Muscle layer of duodenum (tissue), 2 donors: ENCODE measurements around the gene ADGRF3.
"Not testable (repeated sequence)": the region's sequence is repeated elsewhere in the genome, so short reads cannot be mapped to it uniquely, and the experiment has no call there.

Experiments
- H3K27ac ChIP-seq: one replicate; pipeline ENCODE4 v1.7.0; 2013; ENCODE audit warnings: mild to moderate bottlenecking, low read length
- H3K27me3 ChIP-seq: one replicate; pipeline ENCODE4 v1.7.0; 2013; ENCODE audit warnings: low read depth, mild to moderate bottlenecking, control low read depth, low read length
- H3K36me3 ChIP-seq, 2 donors: one replicate each; pipeline ENCODE4 v1.7.0; 2013; ENCODE audit warnings: low read length in 2 of 2, control low read depth in 1 of 2, mild to moderate bottlenecking in 1 of 2; ENCODE audit not compliant: insufficient read depth in 2 of 2, control insufficient read depth in 1 of 2
- H3K4me1 ChIP-seq, 2 donors: one replicate each; pipeline ENCODE4 v1.7.0; 2013; ENCODE audit warnings: low read length in 2 of 2, mild to moderate bottlenecking in 2 of 2, control low read depth in 1 of 2, moderate library complexity in 1 of 2; ENCODE audit not compliant: insufficient read depth in 2 of 2, control insufficient read depth in 1 of 2
- H3K4me3 ChIP-seq, 2 donors: one replicate each; pipeline ENCODE4 v1.7.0; 2013; ENCODE audit warnings: low read length in 2 of 2, low read depth in 1 of 2, mild to moderate bottlenecking in 1 of 2
- H3K9me3 ChIP-seq, 2 donors: one replicate each; pipeline ENCODE4 v1.7.0; 2013; ENCODE audit warnings: low read length in 2 of 2, control low read depth in 1 of 2, mild to moderate bottlenecking in 1 of 2; ENCODE audit not compliant: control insufficient read depth in 1 of 2
- donor health status: healthy.

The ADGRF3 gene

DNA sequence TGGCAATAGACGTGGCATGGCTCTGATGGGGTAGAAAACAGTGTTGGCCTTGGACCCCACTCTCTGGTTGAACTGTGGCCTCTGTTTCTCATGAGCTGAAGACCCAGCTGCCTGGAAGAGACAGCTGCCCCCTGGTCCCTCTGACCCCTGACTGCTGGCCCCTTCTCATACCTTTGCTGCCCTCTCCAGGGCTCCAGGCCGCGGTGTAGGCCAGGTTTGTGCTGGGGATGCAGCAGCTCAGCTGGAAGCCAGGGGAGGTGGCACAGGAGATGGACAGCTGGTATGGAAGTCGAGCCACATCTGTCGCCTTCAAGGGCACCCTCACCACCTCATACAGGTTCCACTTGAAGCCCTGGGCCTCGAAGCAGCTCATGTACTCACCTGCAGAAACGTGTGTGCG lies 32.3 kb downstream of the ADGRF3 start:
- Histone ChIP-seq H3K9me3 (no peaks in the 10 kb centered on the region), H3K4me1 (no peaks in the 10 kb centered on the region), H3K27me3 (no peaks in the 10 kb centered on the region), H3K27ac (no peak overlapping the region), H3K36me3 (no peaks in the 10 kb centered on the region), H3K4me3 (no peak overlapping the region)

DNA sequence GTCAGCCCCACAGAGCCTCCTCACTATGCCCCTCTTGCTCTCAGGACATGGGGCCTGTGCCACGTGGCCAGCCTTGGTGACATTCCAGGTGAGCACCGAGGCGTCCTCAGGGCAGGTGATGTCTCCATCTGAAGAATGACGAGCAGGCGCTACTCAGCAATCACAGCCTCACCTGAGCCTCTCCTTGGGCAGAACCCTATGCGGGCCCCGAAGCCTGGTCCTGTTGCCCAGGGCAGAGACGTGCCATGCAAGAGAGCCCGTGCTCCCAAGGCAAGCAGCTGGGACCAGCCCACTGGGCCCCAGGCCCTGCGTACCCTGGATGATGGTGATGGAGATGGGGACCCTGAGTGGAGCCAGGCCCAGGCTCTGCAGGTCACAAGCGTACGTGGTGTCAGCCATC lies 33.1 kb downstream of the ADGRF3 start:
- no peak overlapping the region for H3K27ac ChIP-seq
- H3K27me3 ChIP-seq: no peaks in the 10 kb centered on the region
- no peaks in the 10 kb centered on the region for H3K36me3 ChIP-seq
- H3K4me3 ChIP-seq: no peak overlapping the region
- no peaks in the 10 kb centered on the region for H3K9me3 ChIP-seq
- no peaks in the 10 kb centered on the region for H3K4me1 ChIP-seq

DNA sequence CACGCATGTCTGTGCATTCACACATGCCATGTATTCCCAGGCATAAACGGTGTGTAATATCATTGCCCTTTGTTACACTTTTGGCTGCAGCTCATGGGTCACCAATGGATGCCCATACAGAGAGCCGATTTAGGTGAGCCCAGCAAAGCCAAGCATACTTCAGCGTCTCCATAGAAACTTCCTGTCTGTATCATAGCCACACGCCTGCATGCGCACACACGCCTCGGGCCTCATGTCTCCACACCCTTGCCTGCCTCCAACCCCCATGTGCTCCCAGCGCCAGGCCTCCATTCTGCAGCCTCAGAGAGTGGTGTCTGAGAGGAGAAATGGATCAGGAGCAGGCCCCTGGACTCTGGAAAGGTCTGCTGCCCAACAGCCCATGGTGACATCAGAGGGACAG lies 34.1 kb downstream of the ADGRF3 start:
- H3K4me3 ChIP-seq: no peak overlapping the region
- no peaks in the 10 kb centered on the region for H3K27me3 ChIP-seq
- H3K27ac ChIP-seq: no peak overlapping the region
- no peaks in the 10 kb centered on the region for H3K36me3 ChIP-seq
- H3K9me3 ChIP-seq: no peaks in the 10 kb centered on the region
- no peaks in the 10 kb centered on the region for H3K4me1 ChIP-seq

DNA sequence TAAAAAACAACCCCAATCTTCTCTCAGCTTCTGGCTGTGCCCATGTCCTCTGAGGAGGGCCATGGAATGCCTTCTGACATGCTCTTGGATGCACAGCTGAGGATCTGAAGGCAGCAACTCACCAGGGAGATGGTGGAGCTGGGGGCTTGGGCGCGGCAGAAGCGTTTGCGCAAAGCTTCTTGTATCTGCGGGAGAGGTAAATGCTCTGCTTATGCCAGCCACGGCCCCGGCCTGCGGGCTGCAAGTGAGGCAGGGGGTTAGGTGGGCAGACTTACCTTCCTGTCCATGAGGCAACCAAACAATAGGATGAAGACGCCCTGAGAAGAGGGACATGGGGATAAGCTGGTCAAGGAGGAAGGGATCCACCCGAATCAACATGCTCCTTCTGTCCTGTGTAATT lies 36.7 kb downstream of the ADGRF3 start:
- Histone ChIP-seq H3K36me3 (no peaks in the 10 kb centered on the region), H3K27ac (no peak overlapping the region), H3K27me3 (no peaks in the 10 kb centered on the region), H3K4me1 (no peaks in the 10 kb centered on the region), H3K4me3 (no peak overlapping the region), H3K9me3 (no peaks in the 10 kb centered on the region)

DNA sequence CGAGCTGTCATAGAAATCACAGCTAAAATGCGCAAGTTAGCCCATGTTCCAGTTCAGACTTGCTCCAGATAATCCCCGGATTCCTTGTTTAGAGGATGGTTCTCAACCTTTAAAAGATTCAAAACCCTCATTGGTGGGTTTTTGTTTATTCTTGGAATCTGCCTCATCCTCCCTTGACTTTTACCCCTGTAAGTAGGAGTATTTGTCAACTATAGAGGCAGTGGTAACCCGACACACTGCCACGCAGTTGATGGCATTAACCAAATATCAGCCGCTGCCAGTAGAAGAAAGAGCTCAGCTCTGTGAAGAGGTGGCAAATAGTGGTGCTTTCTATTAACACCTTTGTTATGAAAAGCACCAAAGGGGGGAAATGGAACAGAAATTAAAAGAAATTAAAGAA lies 41.0 kb downstream of the ADGRF3 start:
- peaks cover 0 to 6% of the 10 kb centered on the region in 2 donors for H3K36me3 ChIP-seq
- H3K27me3 ChIP-seq: no peaks in the 10 kb centered on the region
- no peak overlapping the region for H3K27ac ChIP-seq
- peaks cover 0 to 6% of the 10 kb centered on the region in 2 donors for H3K4me1 ChIP-seq
- no peaks in the 10 kb centered on the region for H3K9me3 ChIP-seq
- no peak overlapping the region for H3K4me3 ChIP-seq

DNA sequence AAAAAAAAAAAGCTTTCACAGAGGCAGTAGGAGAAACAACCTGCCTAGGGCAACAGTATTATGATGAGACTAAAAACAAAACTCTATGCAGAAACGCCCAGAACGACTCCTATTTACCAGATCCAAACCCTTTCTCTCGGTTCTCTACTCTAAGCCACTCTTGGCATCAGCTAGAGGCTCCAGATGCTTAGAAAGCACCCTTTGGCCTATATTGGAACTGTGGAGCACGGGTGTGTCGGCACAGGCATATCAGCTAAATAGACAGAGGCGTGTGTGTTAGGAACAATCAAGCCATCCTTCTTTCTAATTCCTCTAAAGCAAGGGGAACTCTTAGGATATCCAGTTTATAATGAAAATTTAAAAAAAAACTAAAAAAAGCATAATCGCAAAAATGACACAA lies 41.5 kb downstream of the ADGRF3 start:
- not testable (repeated sequence) for H3K36me3 ChIP-seq, H3K9me3 ChIP-seq, H3K4me3 ChIP-seq, H3K27ac ChIP-seq, H3K27me3 ChIP-seq
- peaks cover 0 to 10% of the 10 kb centered on the region in 2 donors for H3K4me1 ChIP-seq

DNA sequence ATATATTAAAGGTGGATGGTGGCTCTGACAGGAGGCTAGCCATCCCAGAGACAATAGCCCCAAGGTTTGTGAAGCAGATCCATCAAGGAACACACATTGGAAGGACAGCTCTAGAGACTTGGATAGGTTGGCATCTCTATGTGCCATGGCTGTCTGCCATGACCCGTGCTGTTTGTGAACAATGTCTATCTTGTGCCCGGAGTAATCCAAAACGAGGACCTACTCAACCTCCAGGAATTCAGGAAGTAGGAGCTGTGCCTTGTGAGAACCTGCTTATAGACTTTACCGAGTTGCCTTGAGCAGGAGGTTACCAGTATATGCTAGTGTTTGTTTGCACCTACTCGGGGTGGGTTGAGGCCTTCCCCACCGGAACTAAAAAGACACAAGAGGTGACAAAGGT lies 43.7 kb downstream of the ADGRF3 start:
- Histone ChIP-seq H3K27me3 (no peaks in the 10 kb centered on the region), H3K9me3 (no peaks in the 10 kb centered on the region), H3K27ac (no peak overlapping the region), H3K36me3 (peaks cover 0 to 6% of the 10 kb centered on the region in 2 donors), H3K4me3 (no peak overlapping the region), H3K4me1 (peaks cover 0 to 10% of the 10 kb centered on the region in 2 donors)

DNA sequence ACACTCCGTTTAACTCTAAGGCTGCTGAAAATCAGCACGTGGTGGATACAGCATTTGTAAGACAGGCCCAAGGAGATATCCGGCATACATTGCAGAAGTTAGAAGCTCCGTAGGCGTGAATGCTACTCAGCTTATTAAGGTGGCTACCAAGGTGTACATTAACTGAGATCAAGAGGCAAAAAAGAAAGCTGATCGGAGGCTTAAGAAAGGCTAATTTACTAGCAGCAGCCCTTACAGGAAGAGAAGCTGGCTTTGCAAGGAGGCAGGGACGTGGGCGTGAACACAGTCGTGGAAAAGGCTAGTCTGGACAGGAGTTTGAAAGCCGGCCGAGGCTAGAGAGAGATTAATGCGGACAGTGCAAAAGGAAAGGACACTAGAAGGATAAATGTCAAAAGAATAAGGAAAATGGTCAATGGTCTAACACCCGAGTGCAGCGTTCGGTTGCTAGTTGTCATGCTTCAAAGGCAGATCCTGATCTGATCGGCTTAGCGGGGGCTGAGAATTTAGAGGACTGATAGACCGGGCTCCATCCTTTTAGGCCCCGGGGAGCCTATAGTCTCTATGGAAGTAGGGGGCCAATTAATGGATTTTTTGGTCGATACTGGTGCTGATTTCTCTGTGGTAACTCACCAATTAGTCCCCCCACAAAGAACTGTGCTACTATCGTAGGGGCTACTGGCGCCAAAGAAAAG lies 46.2 kb downstream of the ADGRF3 start:
- Histone ChIP-seq H3K36me3 (peaks cover 0 to 6% of the 10 kb centered on the region in 2 donors), H3K9me3 (no peaks in the 10 kb centered on the region), H3K4me3 (peak overlapping the region; percentile 82 to 84), H3K4me1 (peaks cover 0 to 10% of the 10 kb centered on the region in 2 donors), H3K27ac (peak overlapping the region; percentile 92), H3K27me3 (no peaks in the 10 kb centered on the region)

DNA sequence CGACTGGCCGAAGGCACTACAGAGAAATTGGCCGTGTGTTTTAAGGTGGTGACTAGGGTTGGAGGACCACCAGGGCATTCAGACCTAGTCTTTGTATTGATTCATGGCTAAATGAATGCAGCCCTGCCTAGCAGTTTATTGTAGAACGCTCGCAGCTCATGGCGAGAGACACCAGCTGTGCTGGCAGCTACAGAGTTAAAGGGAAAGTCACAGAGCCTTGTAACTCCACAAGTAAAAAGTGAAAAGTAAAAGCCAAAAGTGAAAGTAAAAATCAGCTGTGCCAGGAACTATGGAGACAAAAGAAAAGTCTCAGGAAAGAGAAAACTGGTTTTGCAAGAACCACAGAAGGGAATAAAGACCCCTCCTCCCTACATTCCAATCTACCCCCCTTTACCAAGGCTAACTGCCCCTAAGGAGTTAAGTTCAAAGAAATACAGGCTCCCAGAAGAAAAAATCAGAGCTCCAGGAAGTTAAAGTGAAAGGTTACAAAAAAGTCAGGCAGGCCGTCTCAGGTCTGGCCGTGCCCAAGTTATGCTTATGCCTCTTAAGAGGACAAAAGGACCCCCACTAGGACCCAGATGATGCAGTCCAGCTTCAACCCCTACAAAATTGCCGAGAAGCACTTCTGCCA lies 47.0 kb downstream of the ADGRF3 start:
- H3K36me3 ChIP-seq: peaks cover 0 to 6% of the 10 kb centered on the region in 2 donors
- peak overlapping the region; percentile 82 to 84 for H3K4me3 ChIP-seq
- H3K27ac ChIP-seq: peak overlapping the region; percentile 92
- peaks cover 0 to 10% of the 10 kb centered on the region in 2 donors for H3K4me1 ChIP-seq
- H3K27me3 ChIP-seq: no peaks in the 10 kb centered on the region
- no peaks in the 10 kb centered on the region for H3K9me3 ChIP-seq

DNA sequence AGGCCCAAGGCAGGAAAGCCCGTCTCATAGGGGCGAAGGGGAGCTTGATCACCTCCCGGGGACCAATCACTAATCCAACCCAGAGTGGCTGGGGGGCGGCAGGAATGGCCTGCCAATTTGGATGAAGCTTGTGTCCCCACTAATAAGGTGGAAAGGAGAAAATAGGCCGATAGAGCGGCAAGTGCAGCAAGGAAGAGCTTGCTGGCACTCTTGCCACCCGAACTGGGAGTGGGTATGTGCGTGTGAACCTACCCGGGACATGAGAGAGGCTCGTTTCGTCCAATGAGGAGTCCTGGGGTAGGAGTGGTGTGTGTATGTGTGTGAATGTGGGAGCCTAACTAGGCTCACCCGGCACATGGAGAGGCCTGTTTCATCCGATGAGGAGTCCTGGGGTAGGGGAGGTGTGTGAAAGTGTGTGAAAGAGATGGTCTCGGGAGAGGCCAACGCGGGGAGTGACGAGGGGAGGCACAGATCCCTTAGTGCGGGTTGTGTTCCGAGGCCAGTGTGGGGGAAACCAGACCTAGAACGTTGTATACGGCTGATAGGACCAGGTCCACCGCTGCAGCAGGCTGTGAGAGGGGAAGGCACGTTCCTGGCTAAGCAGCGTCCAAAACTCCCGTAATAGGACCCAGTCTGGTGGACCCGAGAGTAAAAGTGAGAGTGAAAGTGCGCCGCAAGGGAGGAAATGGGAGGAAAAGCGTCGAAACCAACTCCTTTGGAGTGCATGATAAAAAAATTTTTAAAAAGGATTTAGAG lies 47.8 kb downstream of the ADGRF3 start:
- Histone ChIP-seq H3K9me3 (no peaks in the 10 kb centered on the region), H3K36me3 (no peaks in the 10 kb centered on the region), H3K4me3 (peak overlapping the region; percentile 82 to 84), H3K27ac (peak overlapping the region; percentile 92), H3K27me3 (no peaks in the 10 kb centered on the region), H3K4me1 (peaks cover 0 to 10% of the 10 kb centered on the region in 2 donors)

DNA sequence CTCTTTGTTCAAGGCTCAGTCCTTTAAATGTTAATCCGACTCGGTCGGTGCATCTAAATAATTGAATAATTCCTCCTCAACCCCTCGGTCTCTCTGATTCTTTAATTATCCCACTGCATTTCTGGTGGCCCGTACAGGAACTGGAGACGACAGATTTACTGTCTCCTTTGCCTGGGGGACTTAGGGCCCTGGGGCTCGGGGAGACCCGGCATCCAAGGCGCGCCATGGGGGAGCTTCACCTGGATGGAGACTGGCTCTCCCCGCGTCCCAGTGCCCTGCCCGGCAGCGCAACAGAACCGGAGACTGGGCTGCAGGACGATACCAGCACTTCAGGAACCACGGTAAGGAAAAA lies 48.3 kb downstream of the ADGRF3 start:
- H3K4me3 ChIP-seq: peak overlapping the region; percentile 82 to 84
- no peaks in the 10 kb centered on the region for H3K27me3 ChIP-seq
- H3K9me3 ChIP-seq: no peaks in the 10 kb centered on the region
- H3K27ac ChIP-seq: peak overlapping the region; percentile 92
- H3K36me3 ChIP-seq: no peaks in the 10 kb centered on the region
- peaks cover 0 to 10% of the 10 kb centered on the region in 2 donors for H3K4me1 ChIP-seq
